Erythroblast (primary cell): ENCODE data around the gene NEUROD2.

ENCODE experiments used
- GATA1 ChIP-seq: IDR thresholded peaks from 2 replicates; pipeline ENCODE4 v1.6.1; 2011; ENCODE audit warnings: low read depth, mild to moderate bottlenecking, control low read depth, low read length, moderate library complexity
- POLR2A ChIP-seq: IDR thresholded peaks from 2 replicates; pipeline ENCODE4 v1.6.1; 2011; ENCODE audit warnings: mild to moderate bottlenecking, low read length

DNA sequence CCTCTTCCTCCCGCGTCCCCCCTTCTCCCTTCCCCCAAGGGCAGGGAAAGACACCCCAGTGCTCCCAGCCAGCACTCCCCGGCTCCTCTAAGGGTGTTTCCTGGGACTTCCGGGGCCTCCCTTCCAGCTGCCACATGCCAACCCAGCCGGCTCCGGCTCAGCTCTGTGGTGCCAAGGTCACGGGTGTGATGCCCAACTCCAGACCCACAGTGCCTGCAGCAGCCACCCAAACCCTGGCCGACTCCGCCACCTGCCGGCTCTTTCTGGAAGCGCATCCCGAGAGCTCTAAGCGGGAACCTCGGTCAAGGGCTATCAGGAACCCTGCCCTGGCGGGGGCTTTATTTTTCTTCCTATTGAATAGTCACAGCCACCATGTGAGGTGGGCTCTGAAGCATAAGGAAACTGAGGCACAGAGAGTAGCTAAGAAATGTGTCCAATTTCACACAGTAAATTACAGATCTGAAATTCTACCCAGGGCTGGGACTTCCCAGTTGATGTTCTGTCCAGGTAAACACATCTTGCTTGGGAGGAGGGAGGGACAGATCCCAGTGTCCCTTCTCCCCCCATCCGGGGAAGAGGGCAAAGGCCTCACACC, 15.7 kb upstream of the NEUROD2 start:
- TF ChIP-seq POLR2A (no peak), GATA1 (no peak)
